ENCODE measurements around the gene CDK19.
"Not testable (repeated sequence)": the region's sequence is repeated elsewhere in the genome, so short reads cannot be mapped to it uniquely, and the experiment has no call there.

CDK19 gene

GRCh38 chr6:110720066-110720465 is 95.2 kb downstream of the CDK19 start:
- Mint-ChIP-seq H3K27ac (no peak overlapping the region), H3K4me1 (peaks cover 2% of the 10 kb centered on the region), H3K4me3 (no peak overlapping the region), H3K9me3 (no peaks in the 10 kb centered on the region), H3K36me3 (peaks cover 8% of the 10 kb centered on the region), H3K27me3 (no peaks in the 10 kb centered on the region)
- no peak for DNase-seq (ENCODE audit: low spot score in 2 of 2)
- no peak for ATAC-seq (ENCODE audit: low read depth)

GRCh38 chr6:110719601-110720000 is 95.7 kb downstream of the CDK19 start:
- H3K4me1 Mint-ChIP-seq; DNase-seq (ENCODE audit: low spot score in 2 of 2); ATAC-seq (ENCODE audit: low read depth); H3K27me3 Mint-ChIP-seq; H3K36me3 Mint-ChIP-seq; H3K27ac Mint-ChIP-seq; H3K4me3 Mint-ChIP-seq; H3K9me3 Mint-ChIP-seq: not testable (repeated sequence)

- H3K9me3 Mint-ChIP-seq, result no peaks in the 10 kb centered on the region
- H3K36me3 Mint-ChIP-seq, result peaks cover 9% of the 10 kb centered on the region
- peak overlapping the region; percentile 41 for H3K27ac Mint-ChIP-seq
- H3K4me3 Mint-ChIP-seq, result no peak overlapping the region
- no peak for DNase-seq (ENCODE audit: low spot score in 2 of 2)
- H3K4me1 Mint-ChIP-seq, result peaks cover 6% of the 10 kb centered on the region
- ATAC-seq (ENCODE audit: low read depth), result peak; percentile 75
- no peaks in the 10 kb centered on the region for H3K27me3 Mint-ChIP-seq
These were observed 101.1 kb downstream of the CDK19 start for GRCh38 chr6:110714143-110714542.

GRCh38 chr6:110712238-110712637 is 103.0 kb downstream of the CDK19 start:
- Mint-ChIP-seq H3K4me1 (peaks cover 9% of the 10 kb centered on the region), H3K27me3 (no peaks in the 10 kb centered on the region), H3K36me3 (peaks cover 11% of the 10 kb centered on the region), H3K27ac (peak overlapping the region; percentile 29), H3K9me3 (no peaks in the 10 kb centered on the region), H3K4me3 (no peak overlapping the region)
- DNase-seq (ENCODE audit: low spot score in 2 of 2) (no peak), ATAC-seq (ENCODE audit: low read depth) (no peak)

GRCh38 chr6:110710115-110710514 is 105.2 kb downstream of the CDK19 start:
- Mint-ChIP-seq H3K27me3 (no peaks in the 10 kb centered on the region), H3K36me3 (peaks cover 16% of the 10 kb centered on the region), H3K4me3 (no peak overlapping the region), H3K9me3 (no peaks in the 10 kb centered on the region), H3K27ac (no peak overlapping the region), H3K4me1 (peaks cover 15% of the 10 kb centered on the region)
- DNase-seq (ENCODE audit: low spot score in 2 of 2) (no peak), ATAC-seq (ENCODE audit: low read depth) (no peak)

- Mint-ChIP-seq H3K9me3 (no peaks in the 10 kb centered on the region), H3K4me3 (no peak overlapping the region), H3K4me1 (peaks cover 16% of the 10 kb centered on the region), H3K36me3 (peaks cover 19% of the 10 kb centered on the region), H3K27me3 (no peaks in the 10 kb centered on the region), H3K27ac (no peak overlapping the region)
- ATAC-seq (ENCODE audit: low read depth) (no peak), DNase-seq (ENCODE audit: low spot score in 2 of 2) (no peak)
These were observed 106.8 kb downstream of the CDK19 start for GRCh38 chr6:110708295-110708950.

- no peaks in the 10 kb centered on the region for H3K9me3 Mint-ChIP-seq
- H3K27ac Mint-ChIP-seq, result peak overlapping the region; percentile 82
- ATAC-seq (ENCODE audit: low read depth), result no peak
- H3K4me1 Mint-ChIP-seq, result peaks cover 16% of the 10 kb centered on the region
- no peak for DNase-seq (ENCODE audit: low spot score in 2 of 2)
- peaks cover 14% of the 10 kb centered on the region for H3K36me3 Mint-ChIP-seq
- H3K4me3 Mint-ChIP-seq, result no peak overlapping the region
- H3K27me3 Mint-ChIP-seq, result no peaks in the 10 kb centered on the region
These were observed 109.7 kb downstream of the CDK19 start for GRCh38 chr6:110705543-110705942.

- no peak for DNase-seq (ENCODE audit: low spot score in 2 of 2)
- Mint-ChIP-seq H3K27me3 (no peaks in the 10 kb centered on the region), H3K4me1 (peaks cover 16% of the 10 kb centered on the region), H3K36me3 (peaks cover 13% of the 10 kb centered on the region), H3K9me3 (no peaks in the 10 kb centered on the region), H3K4me3 (no peak overlapping the region), H3K27ac (no peak overlapping the region)
- no peak for ATAC-seq (ENCODE audit: low read depth)
These were observed 111.2 kb downstream of the CDK19 start for GRCh38 chr6:110703906-110704594.

GRCh38 chr6:110703010-110703905 is 112.0 kb downstream of the CDK19 start:
- Mint-ChIP-seq H3K4me1 (peaks cover 12% of the 10 kb centered on the region), H3K9me3 (no peaks in the 10 kb centered on the region), H3K4me3 (no peak overlapping the region), H3K27me3 (no peaks in the 10 kb centered on the region), H3K36me3 (peaks cover 14% of the 10 kb centered on the region), H3K27ac (no peak overlapping the region)
- ATAC-seq (ENCODE audit: low read depth), result no peak
- DNase-seq (ENCODE audit: low spot score in 2 of 2), result no peak

- DNase-seq (ENCODE audit: low spot score in 2 of 2), result no peak
- ATAC-seq (ENCODE audit: low read depth), result no peak
- H3K27me3 Mint-ChIP-seq, result no peaks in the 10 kb centered on the region
- H3K36me3 Mint-ChIP-seq, result peaks cover 18% of the 10 kb centered on the region
- H3K9me3 Mint-ChIP-seq, result no peaks in the 10 kb centered on the region
- peak overlapping the region; percentile 62 for H3K27ac Mint-ChIP-seq
- H3K4me1 Mint-ChIP-seq, result peaks cover 4% of the 10 kb centered on the region
- no peak overlapping the region for H3K4me3 Mint-ChIP-seq
These were observed 115.5 kb downstream of the CDK19 start for GRCh38 chr6:110699780-110700179.

- H3K27me3 Mint-ChIP-seq, result no peaks in the 10 kb centered on the region
- no peak for ATAC-seq (ENCODE audit: low read depth)
- H3K4me1 Mint-ChIP-seq, result peaks cover 15% of the 10 kb centered on the region
- no peak for DNase-seq (ENCODE audit: low spot score in 2 of 2)
- no peak overlapping the region for H3K27ac Mint-ChIP-seq
- no peak overlapping the region for H3K4me3 Mint-ChIP-seq
- peaks cover 34% of the 10 kb centered on the region for H3K36me3 Mint-ChIP-seq
- H3K9me3 Mint-ChIP-seq, result peaks cover 2% of the 10 kb centered on the region
These were observed 121.3 kb downstream of the CDK19 start for GRCh38 chr6:110693994-110694393.

GRCh38 chr6:110693296-110693695 is 122.0 kb downstream of the CDK19 start:
- no peak for ATAC-seq (ENCODE audit: low read depth)
- Mint-ChIP-seq H3K4me3 (no peak overlapping the region), H3K27me3 (no peaks in the 10 kb centered on the region), H3K27ac (no peak overlapping the region), H3K9me3 (peaks cover 2% of the 10 kb centered on the region), H3K36me3 (peaks cover 32% of the 10 kb centered on the region), H3K4me1 (peaks cover 19% of the 10 kb centered on the region)
- no peak for DNase-seq (ENCODE audit: low spot score in 2 of 2)

GRCh38 chr6:110690916-110691315 is 124.4 kb downstream of the CDK19 start:
- H3K36me3 Mint-ChIP-seq, result peaks cover 18% of the 10 kb centered on the region
- H3K4me1 Mint-ChIP-seq, result peaks cover 26% of the 10 kb centered on the region
- no peak overlapping the region for H3K4me3 Mint-ChIP-seq
- no peak for DNase-seq (ENCODE audit: low spot score in 2 of 2)
- no peak overlapping the region for H3K27ac Mint-ChIP-seq
- H3K9me3 Mint-ChIP-seq, result peaks cover 2% of the 10 kb centered on the region
- H3K27me3 Mint-ChIP-seq, result no peaks in the 10 kb centered on the region
- ATAC-seq (ENCODE audit: low read depth), result no peak

- Mint-ChIP-seq H3K9me3 (peaks cover 2% of the 10 kb centered on the region), H3K36me3 (peaks cover 18% of the 10 kb centered on the region), H3K27me3 (no peaks in the 10 kb centered on the region), H3K4me1 (peaks cover 26% of the 10 kb centered on the region), H3K27ac (no peak overlapping the region), H3K4me3 (no peak overlapping the region)
- no peak for DNase-seq (ENCODE audit: low spot score in 2 of 2)
- no peak for ATAC-seq (ENCODE audit: low read depth)
These were observed 125.1 kb downstream of the CDK19 start for GRCh38 chr6:110690106-110690654.

Measured in memory B cell (primary cell).